KMS-11 (cell line): Measurements from ENCODE around the gene CCDC122.

Experiments used
- H2AFZ ChIP-seq: fragments of 200-600 bp; sonication (generic); 2 replicates; pipeline ENCODE4 v1.6.1; 2016; ENCODE audit warnings: antibody characterized with exemption, mixed run types, low read depth
- H3K27ac ChIP-seq: fragments of 200-600 bp; sonication (generic); 2 replicates; pipeline ENCODE4 v1.6.1; 2016; ENCODE audit warnings: mild to moderate bottlenecking, mixed run types
- H3K27me3 ChIP-seq: fragments of 200-600 bp; sonication (generic); 2 replicates; pipeline ENCODE4 v1.6.1; 2017; ENCODE audit warnings: mild to moderate bottlenecking, low read depth, mixed run types, moderate library complexity; ENCODE audit not compliant: insufficient read depth
- H3K36me3 ChIP-seq: fragments of 200-600 bp; sonication (generic); 2 replicates; pipeline ENCODE4 v1.6.1; 2017; ENCODE audit warnings: mild to moderate bottlenecking, mixed run types; ENCODE audit not compliant: insufficient read depth
- H3K4me1 ChIP-seq: fragments of 200-600 bp; sonication (generic); 2 replicates; pipeline ENCODE4 v1.6.1; 2016; ENCODE audit warnings: mild to moderate bottlenecking, low read depth, mixed run types; ENCODE audit not compliant: poor library complexity, severe bottlenecking
- H3K4me2 ChIP-seq: fragments of 200-600 bp; sonication (generic); 2 replicates; pipeline ENCODE4 v1.7.0; 2016; ENCODE audit warnings: mild to moderate bottlenecking, mixed run types
- H3K4me3 ChIP-seq: fragments of 200-600 bp; sonication (generic); IDR thresholded peaks from 2 replicates; pipeline ENCODE4 v1.6.1; 2017; ENCODE audit warnings: low read depth, low read length, mixed read lengths; ENCODE audit not compliant: insufficient read depth
- H3K79me2 ChIP-seq: fragments of 200-600 bp; sonication (generic); 2 replicates; pipeline ENCODE4 v1.6.1; 2016; ENCODE audit warnings: low read depth, mixed run types; ENCODE audit not compliant: insufficient read depth
- H3K9ac ChIP-seq: fragments of 200-600 bp; sonication (generic); 2 replicates; pipeline ENCODE4 v1.6.1; 2016; ENCODE audit warnings: mild to moderate bottlenecking, mixed run types
- H4K20me1 ChIP-seq: fragments of 200-600 bp; sonication (generic); 2 replicates; pipeline ENCODE4 v1.6.1; 2016; ENCODE audit warnings: mild to moderate bottlenecking, mixed run types; ENCODE audit not compliant: insufficient read depth
- TF ChIP-seq, protein P1 (sequence below): fragments of 200-600 bp; sonication (generic); conservative IDR thresholded peaks from 2 replicates; pipeline ENCODE4 v1.6.1; 2017; ENCODE audit warnings: low read depth, mild to moderate bottlenecking, antibody characterized with exemption, low read length, moderate library complexity, mixed read lengths

The CCDC122 gene

DNA sequence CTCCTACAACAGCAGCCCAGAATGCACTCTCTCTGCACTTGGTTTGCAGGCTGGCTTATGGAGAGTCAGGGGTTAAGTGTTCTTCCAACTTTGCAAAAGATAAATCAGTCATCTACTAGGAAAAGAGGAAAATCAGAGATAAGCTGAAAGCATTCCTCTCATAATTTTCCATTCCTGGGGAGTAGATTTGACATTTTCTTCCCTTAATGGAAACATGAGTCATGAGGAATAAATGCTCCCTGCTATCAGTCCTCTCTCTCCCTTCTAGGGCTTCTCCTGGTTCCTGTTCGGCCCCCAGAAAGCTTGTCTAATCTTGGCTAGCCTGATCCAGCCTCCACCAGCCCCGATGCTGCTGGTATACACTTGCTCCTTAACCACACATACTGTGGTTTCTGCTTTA, 64.3 kb downstream of the CCDC122 start:
- no peak overlapping the region for H3K4me3 ChIP-seq
- H3K4me2 ChIP-seq: no peak overlapping the region
- TF ChIP-seq, protein P1, sequence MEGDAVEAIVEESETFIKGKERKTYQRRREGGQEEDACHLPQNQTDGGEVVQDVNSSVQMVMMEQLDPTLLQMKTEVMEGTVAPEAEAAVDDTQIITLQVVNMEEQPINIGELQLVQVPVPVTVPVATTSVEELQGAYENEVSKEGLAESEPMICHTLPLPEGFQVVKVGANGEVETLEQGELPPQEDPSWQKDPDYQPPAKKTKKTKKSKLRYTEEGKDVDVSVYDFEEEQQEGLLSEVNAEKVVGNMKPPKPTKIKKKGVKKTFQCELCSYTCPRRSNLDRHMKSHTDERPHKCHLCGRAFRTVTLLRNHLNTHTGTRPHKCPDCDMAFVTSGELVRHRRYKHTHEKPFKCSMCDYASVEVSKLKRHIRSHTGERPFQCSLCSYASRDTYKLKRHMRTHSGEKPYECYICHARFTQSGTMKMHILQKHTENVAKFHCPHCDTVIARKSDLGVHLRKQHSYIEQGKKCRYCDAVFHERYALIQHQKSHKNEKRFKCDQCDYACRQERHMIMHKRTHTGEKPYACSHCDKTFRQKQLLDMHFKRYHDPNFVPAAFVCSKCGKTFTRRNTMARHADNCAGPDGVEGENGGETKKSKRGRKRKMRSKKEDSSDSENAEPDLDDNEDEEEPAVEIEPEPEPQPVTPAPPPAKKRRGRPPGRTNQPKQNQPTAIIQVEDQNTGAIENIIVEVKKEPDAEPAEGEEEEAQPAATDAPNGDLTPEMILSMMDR: no peak
- no peak overlapping the region for H3K27ac ChIP-seq
- no peaks in the 10 kb centered on the region for H3K36me3 ChIP-seq
- no peaks in the 10 kb centered on the region for H4K20me1 ChIP-seq
- H3K9ac ChIP-seq: no peak overlapping the region
- no peaks in the 10 kb centered on the region for H3K27me3 ChIP-seq
- H3K79me2 ChIP-seq: no peaks in the 10 kb centered on the region
- peaks cover 3% of the 10 kb centered on the region for H3K4me1 ChIP-seq
- H2AFZ ChIP-seq: no peak overlapping the region

- Histone ChIP-seq H3K4me2 (no peak overlapping the region), H3K27ac (no peak overlapping the region), H3K36me3 (no peaks in the 10 kb centered on the region), H3K79me2 (no peaks in the 10 kb centered on the region), H3K9ac (no peak overlapping the region), H4K20me1 (no peaks in the 10 kb centered on the region), H2AFZ (no peak overlapping the region), H3K27me3 (no peaks in the 10 kb centered on the region), H3K4me1 (peaks cover 6% of the 10 kb centered on the region), H3K4me3 (no peak overlapping the region)
- TF ChIP-seq, protein P1: no peak
Measured at GRCh38 chr13:43808676-43809075, 70.9 kb downstream of the CCDC122 start.

- H2AFZ ChIP-seq: no peak overlapping the region
- no peak overlapping the region for H3K9ac ChIP-seq
- peaks cover 6% of the 10 kb centered on the region for H3K4me1 ChIP-seq
- no peak overlapping the region for H3K4me3 ChIP-seq
- H3K36me3 ChIP-seq: no peaks in the 10 kb centered on the region
- TF ChIP-seq, protein P1: no peak
- H3K79me2 ChIP-seq: no peaks in the 10 kb centered on the region
- no peaks in the 10 kb centered on the region for H3K27me3 ChIP-seq
- H3K4me2 ChIP-seq: no peak overlapping the region
- no peaks in the 10 kb centered on the region for H4K20me1 ChIP-seq
- H3K27ac ChIP-seq: no peak overlapping the region
Measured at GRCh38 chr13:43805681-43806128, 73.8 kb downstream of the CCDC122 start.

DNA sequence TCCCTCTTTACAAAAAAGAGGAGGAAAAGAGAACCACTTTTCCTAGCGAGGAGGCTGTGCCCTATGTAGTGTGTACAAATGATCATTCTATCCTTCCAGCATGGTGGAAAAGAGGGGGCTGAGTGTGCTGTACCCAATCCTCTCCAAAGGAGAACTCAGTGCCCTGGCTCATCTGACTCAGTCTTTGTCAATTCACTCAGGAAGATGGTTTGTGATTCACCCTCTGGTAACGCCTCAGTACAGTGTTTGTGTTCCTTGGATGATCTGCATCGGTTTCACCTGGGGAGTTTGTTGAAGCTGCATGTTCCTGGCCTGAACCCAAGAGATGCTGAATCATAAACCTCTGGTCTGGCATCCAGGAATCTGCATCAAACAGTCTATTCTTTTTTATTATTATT, 74.5 kb downstream of the CCDC122 start:
- Histone ChIP-seq H2AFZ (no peak overlapping the region), H3K4me1 (peaks cover 6% of the 10 kb centered on the region), H4K20me1 (no peaks in the 10 kb centered on the region), H3K9ac (no peak overlapping the region), H3K79me2 (no peaks in the 10 kb centered on the region), H3K36me3 (no peaks in the 10 kb centered on the region), H3K27ac (no peak overlapping the region), H3K4me3 (no peak overlapping the region), H3K4me2 (no peak overlapping the region), H3K27me3 (no peaks in the 10 kb centered on the region)
- TF ChIP-seq, protein P1: no peak
